Measurements from ENCODE around the gene HAUS6. TPM values are rescaled to one million over a fixed set of nuclear protein-coding genes. Genes with fewer than 3 reads are reported as not detected.

HAUS6 gene
- polyA plus RNA-seq, 1 donor (not counting 4 experiments of a cell fraction or from before 2014, with no cell fraction given), result 15.7 TPM

- Histone ChIP-seq H3K4me3 (ENCODE audit: control insufficient read depth in 2 of 3, extremely low read depth in 1 of 3, insufficient read depth in 2 of 3, low read depth in 1 of 3, low read length in 3 of 3) (no peak overlapping the region), H4K20me1 (ENCODE audit: control insufficient read depth, extremely low read depth, insufficient read depth, low read length) (no peaks in the 10 kb centered on the region), H3K9ac (ENCODE audit: control insufficient read depth, extremely low read depth, insufficient read depth, low read length) (no peak overlapping the region), H3K4me2 (ENCODE audit: control insufficient read depth, extremely low read depth, insufficient read depth, low read depth, low read length) (no peak overlapping the region), H3K4me1 (ENCODE audit: control insufficient read depth, extremely low read depth, insufficient read depth, low read length) (no peaks in the 10 kb centered on the region), H3K79me2 (ENCODE audit: control insufficient read depth, insufficient read depth, low read length) (no peaks in the 10 kb centered on the region), H3K27me3 (ENCODE audit: control insufficient read depth, extremely low read depth, insufficient read depth, low read length) (no peaks in the 10 kb centered on the region), H3K27ac (ENCODE audit: control insufficient read depth, insufficient read depth, low read length) (no peak overlapping the region), H3K9me3 (ENCODE audit: control insufficient read depth, low read depth, low read length) (no peaks in the 10 kb centered on the region), H3K36me3 (ENCODE audit: control insufficient read depth in 2 of 2, extremely low read depth in 1 of 2, insufficient read depth in 2 of 2, low read length in 2 of 2) (peaks cover 4 to 13% of the 10 kb centered on the region in 2 experiments), H3K9me1 (ENCODE audit: control insufficient read depth, extremely low read depth, insufficient read depth, low read length) (no peaks in the 10 kb centered on the region), H2AFZ (ENCODE audit: control insufficient read depth, low read length) (no peak overlapping the region)
- dilution Hi-C loops (cut with MboI; ENCODE audit: extremely low pct_ligation_motif_present, low sequenced_read_pairs), result no loop called here
- FAIRE-seq (no peak), DNase-seq (ENCODE audit: low read depth, low spot score) (no peak)
- TF ChIP-seq EZH2 (IDR thresholded peaks at IDR 0.05; ENCODE audit: low read length), result no peak
- no peak for TF ChIP-seq CTCF (optimal IDR thresholded peaks at IDR 0.05 in 1 of 3, IDR thresholded peaks at IDR 0.05 in 1 of 3, conservative IDR thresholded peaks at IDR 0.05 in 1 of 3; ENCODE audit: extremely low read depth in 1 of 3, insufficient read depth in 2 of 3, low read length in 3 of 3)
Observed at GRCh38 chr9:19057033-19057432, 45.7 kb downstream of the HAUS6 start.

DNA sequence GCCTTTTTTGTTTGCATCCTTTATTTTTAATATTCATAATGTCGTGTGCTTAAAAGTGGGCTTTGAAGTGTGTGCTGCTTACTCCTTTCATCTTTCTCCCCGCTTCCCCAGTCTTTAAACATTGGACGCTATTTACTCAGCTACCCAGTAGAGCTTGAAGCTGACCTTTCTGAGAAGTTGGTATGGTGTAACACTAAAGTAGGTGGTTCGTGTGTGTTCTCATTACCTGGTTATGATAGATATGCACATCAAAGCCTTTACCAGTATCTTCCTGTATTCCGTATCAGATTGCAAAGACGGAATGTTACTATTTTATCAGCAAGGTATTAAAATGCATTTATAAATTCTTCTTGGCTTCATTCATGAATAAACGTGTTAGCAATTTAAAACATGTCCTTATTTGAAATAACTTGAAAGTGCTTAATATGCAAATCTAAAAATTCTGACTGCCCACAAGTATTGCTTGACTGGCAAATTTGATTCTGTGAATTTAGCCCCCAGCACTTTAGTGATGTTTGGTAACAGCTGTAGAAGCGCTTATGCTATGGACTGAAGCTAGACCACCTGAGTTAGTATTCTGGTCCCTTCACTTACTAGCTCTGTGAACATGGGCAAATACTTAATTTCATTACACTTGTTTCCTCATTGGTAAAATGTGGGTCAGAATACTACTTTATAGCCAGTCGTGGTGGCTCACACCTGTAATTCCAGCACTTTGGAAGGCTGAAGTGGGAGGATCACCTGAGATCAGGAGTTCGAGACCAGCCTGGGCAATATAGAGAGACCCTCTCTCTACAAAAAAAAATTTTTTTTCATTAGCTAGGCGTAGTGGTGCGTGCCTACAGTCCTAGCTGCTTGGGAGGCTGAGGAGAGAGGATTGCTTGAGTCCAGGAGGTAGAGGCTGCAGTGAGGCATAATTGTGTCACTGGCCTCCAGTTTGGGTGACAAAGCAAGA is 51.8 kb downstream of the HAUS6 start:
- H2AFZ ChIP-seq (ENCODE audit: control insufficient read depth, low read length), result no peak overlapping the region
- peaks cover 19% of the 10 kb centered on the region for H3K4me1 ChIP-seq (ENCODE audit: control insufficient read depth, extremely low read depth, insufficient read depth, low read length)
- FAIRE-seq, result no peak
- H3K9ac ChIP-seq (ENCODE audit: control insufficient read depth, extremely low read depth, insufficient read depth, low read length), result peak overlapping the region; percentile 87
- no peaks in the 10 kb centered on the region for H3K9me3 ChIP-seq (ENCODE audit: control insufficient read depth, low read depth, low read length)
- no peak for DNase-seq (ENCODE audit: low read depth, low spot score)
- dilution Hi-C loops (cut with MboI; ENCODE audit: extremely low pct_ligation_motif_present, low sequenced_read_pairs), result no loop called here
- TF ChIP-seq EZH2 (IDR thresholded peaks at IDR 0.05; ENCODE audit: low read length) (no peak), CTCF (optimal IDR thresholded peaks at IDR 0.05 in 1 of 3, IDR thresholded peaks at IDR 0.05 in 1 of 3, conservative IDR thresholded peaks at IDR 0.05 in 1 of 3; ENCODE audit: extremely low read depth in 1 of 3, insufficient read depth in 2 of 3, low read length in 3 of 3) (no peak)
- H3K36me3 ChIP-seq (ENCODE audit: control insufficient read depth in 2 of 2, extremely low read depth in 1 of 2, insufficient read depth in 2 of 2, low read length in 2 of 2), result no peaks in the 10 kb centered on the region
- no peaks in the 10 kb centered on the region for H3K27me3 ChIP-seq (ENCODE audit: control insufficient read depth, extremely low read depth, insufficient read depth, low read length)
- peaks cover 4% of the 10 kb centered on the region for H4K20me1 ChIP-seq (ENCODE audit: control insufficient read depth, extremely low read depth, insufficient read depth, low read length)
- H3K79me2 ChIP-seq (ENCODE audit: control insufficient read depth, insufficient read depth, low read length), result peaks cover 26% of the 10 kb centered on the region
- peak overlapping the region; percentile 66 to 91 (median 87) for H3K4me3 ChIP-seq (ENCODE audit: control insufficient read depth in 2 of 3, extremely low read depth in 1 of 3, insufficient read depth in 2 of 3, low read depth in 1 of 3, low read length in 3 of 3)
- H3K9me1 ChIP-seq (ENCODE audit: control insufficient read depth, extremely low read depth, insufficient read depth, low read length), result no peaks in the 10 kb centered on the region
- H3K27ac ChIP-seq (ENCODE audit: control insufficient read depth, insufficient read depth, low read length), result peak overlapping the region; percentile 79
- H3K4me2 ChIP-seq (ENCODE audit: control insufficient read depth, extremely low read depth, insufficient read depth, low read depth, low read length), result peak overlapping the region; percentile 81

All from keratinocyte (primary cell).